Neural cell (in vitro differentiated cells): ENCODE measurements around the gene HEPHL1. TPM values are rescaled to one million over a fixed set of nuclear protein-coding genes. Genes with fewer than 3 reads are reported as not detected.

Source experiments
- H2AFZ ChIP-seq: fragments of 200-600, 300-800 bp; sonication (generic), shearing (Covaris generic); 2 replicates; pipeline ENCODE4 v1.6.0; 2014; ENCODE audit warnings: low read depth, mild to moderate bottlenecking, antibody characterized with exemption, low read length, moderate library complexity
- H3F3A ChIP-seq: fragments of 200-600 bp; shearing (Covaris generic); 2 replicates; pipeline ENCODE4 v1.6.1; 2016; ENCODE audit warnings: mild to moderate bottlenecking, moderate library complexity, mixed read lengths, antibody characterized with exemption, low read length; ENCODE audit not compliant: insufficient read depth, poor library complexity, severe bottlenecking
- H3K27ac ChIP-seq: fragments of 200-600, 300-800 bp; sonication (generic), shearing (Covaris generic); 2 replicates; pipeline ENCODE4 v1.5.1; 2014; ENCODE audit warnings: mild to moderate bottlenecking, low read length, moderate library complexity
- H3K27me3 ChIP-seq: fragments of 300-800, 200-600 bp; sonication (generic), shearing (Covaris generic); 2 replicates; pipeline ENCODE4 v1.6.0; 2014; ENCODE audit warnings: mild to moderate bottlenecking, low read depth, low read length, moderate library complexity; ENCODE audit not compliant: insufficient read depth
- H3K36me3 ChIP-seq: fragments of 300-800, 200-600 bp; sonication (generic), shearing (Covaris generic); 2 replicates; pipeline ENCODE4 v1.5.1; 2014; ENCODE audit warnings: mild to moderate bottlenecking, antibody characterized with exemption, low read length, moderate library complexity; ENCODE audit not compliant: insufficient read depth
- H3K4me2 ChIP-seq: fragments of 300-800, 200-600 bp; sonication (generic), shearing (Covaris generic); 2 replicates; pipeline ENCODE4 v1.6.0; 2014; ENCODE audit warnings: mild to moderate bottlenecking, low read length
- H3K4me3 ChIP-seq: fragments of 300-800, 200-600 bp; sonication (generic), shearing (Covaris generic); 2 replicates; pipeline ENCODE4 v1.5.1; 2014; ENCODE audit warnings: mild to moderate bottlenecking, low read length, moderate library complexity
- H3K79me2 ChIP-seq: fragments of 200-600 bp; shearing (Covaris generic); replicated peaks from 2 replicates; pipeline ENCODE4 v1.6.0; 2014; ENCODE audit warnings: mild to moderate bottlenecking, low read length, moderate library complexity; ENCODE audit not compliant: insufficient read depth
- H3K9ac ChIP-seq: fragments of 300-800, 200-600 bp; sonication (generic), shearing (Covaris generic); 2 replicates; pipeline ENCODE4 v1.6.1; 2016; ENCODE audit warnings: mild to moderate bottlenecking, low read length, mixed read lengths
- H3K9me2 ChIP-seq: fragments of 200-600 bp; shearing (Covaris generic); 2 replicates; pipeline ENCODE4 v1.6.1; 2016; ENCODE audit warnings: mild to moderate bottlenecking, low read length, mixed read lengths; ENCODE audit not compliant: insufficient read depth
- H3K9me3 ChIP-seq: fragments of 200-600, 300-800 bp; sonication (generic), shearing (Covaris generic); 2 replicates; pipeline ENCODE4 v1.6.1; 2016; ENCODE audit warnings: mild to moderate bottlenecking, mixed run types, low read length, moderate library complexity, mixed read lengths
- H4K20me1 ChIP-seq: fragments of 200-600 bp; shearing (Covaris generic); 2 replicates; pipeline ENCODE4 v1.6.1; 2016; ENCODE audit warnings: mild to moderate bottlenecking, mixed run types; ENCODE audit not compliant: insufficient read depth
- EP300 ChIP-seq: fragments of 450-650 bp; conservative IDR thresholded peaks from 2 replicates; pipeline ENCODE4 v1.6.1; 2014; ENCODE audit warnings: antibody characterized with exemption, mild to moderate bottlenecking, moderate library complexity; ENCODE audit not compliant: poor library complexity, severe bottlenecking
- EZH2 ChIP-seq: fragments of 200-600, 300-800 bp; shearing (Covaris generic), sonication (generic); IDR thresholded peaks from 2 replicates; pipeline ENCODE4 v1.6.1; 2014; ENCODE audit warnings: antibody characterized with exemption, low read length, borderline replicate concordance, mild to moderate bottlenecking; ENCODE audit not compliant: insufficient read depth, poor library complexity, severe bottlenecking
- MXI1 ChIP-seq: fragments of 450-650 bp; conservative IDR thresholded peaks from 2 replicates; pipeline ENCODE4 v1.6.1; 2014; ENCODE audit warnings: antibody characterized with exemption, mild to moderate bottlenecking; ENCODE audit not compliant: poor library complexity, severe bottlenecking
- POLR2AphosphoS5 ChIP-seq: IDR thresholded peaks from 2 replicates; pipeline ENCODE4 v1.6.1; 2012
- RAD21 ChIP-seq: fragments of 450-650 bp; conservative IDR thresholded peaks from 2 replicates; pipeline ENCODE4 v1.6.1; 2014; ENCODE audit warnings: antibody characterized with exemption, mild to moderate bottlenecking, moderate library complexity
- SMC3 ChIP-seq: fragments of 450-650 bp; conservative IDR thresholded peaks from 2 replicates; pipeline ENCODE4 v1.6.1; 2014; ENCODE audit warnings: antibody characterized with exemption, mild to moderate bottlenecking, moderate library complexity; ENCODE audit not compliant: poor library complexity
- TAF1 ChIP-seq: IDR thresholded peaks from 2 replicates; pipeline ENCODE4 v1.6.1; 2012; ENCODE audit warnings: low read depth
- polyA plus RNA-seq: library from polyadenylated mRNA; depleted of rRNA; stranded (reverse); fragments of >200 nt; gene quantifications from 2 replicates; pipeline ENCODE4 v1.2.3, GENCODE V29; 2014
- TF ChIP-seq, protein P1 (sequence below): IDR thresholded peaks from 2 replicates; pipeline ENCODE4 v1.6.1; 2012; ENCODE audit warnings: borderline replicate concordance
- TF ChIP-seq, protein P2 (sequence below): fragments of 450-650 bp; IDR thresholded peaks from 2 replicates; pipeline ENCODE4 v1.5.1; 2014; ENCODE audit warnings: antibody characterized with exemption, mild to moderate bottlenecking, moderate library complexity; ENCODE audit not compliant: poor library complexity, severe bottlenecking

HEPHL1 gene
- polyA plus RNA-seq, 1 donor from 2014 or later, result not detected

DNA sequence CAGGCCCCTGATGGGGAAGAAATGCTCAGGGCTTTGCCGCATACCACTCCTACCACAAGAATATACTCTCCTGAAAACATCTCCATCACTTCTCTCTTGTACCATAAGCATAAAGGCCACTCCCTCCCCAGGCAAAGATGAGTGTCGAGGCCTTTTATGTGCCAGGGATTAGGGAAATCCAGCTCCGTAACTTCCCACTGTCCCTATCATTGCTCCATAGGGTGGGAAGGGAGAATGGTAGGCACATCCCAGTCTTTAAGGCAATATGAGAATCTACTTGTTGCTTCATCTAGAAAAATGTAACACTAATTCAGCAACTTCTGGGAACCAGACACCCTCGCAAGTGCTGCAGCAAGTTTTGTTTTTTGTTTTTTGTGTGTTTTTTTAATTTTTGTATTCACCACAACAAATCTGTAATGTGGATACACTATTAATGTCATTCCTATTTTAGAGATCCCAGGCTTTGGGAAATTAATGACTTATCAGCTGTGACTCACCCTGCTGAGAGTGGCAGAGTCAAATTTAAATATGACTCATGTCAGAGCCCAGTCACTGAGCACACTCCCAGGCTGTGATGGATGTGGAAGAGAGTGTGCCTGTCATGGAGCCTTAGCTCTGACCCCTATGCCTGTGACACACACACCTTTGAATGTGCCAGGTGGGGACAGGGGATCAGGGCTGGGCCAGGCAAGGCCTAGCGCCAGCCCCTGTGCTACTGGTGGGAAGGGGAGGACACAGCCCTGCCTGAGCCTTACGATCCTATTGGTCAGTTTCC, 130.9 kb downstream of the HEPHL1 start:
- no peaks in the 10 kb centered on the region for H3K9me3 ChIP-seq
- H3K79me2 ChIP-seq, result peaks cover 55% of the 10 kb centered on the region
- no peaks in the 10 kb centered on the region for H3K36me3 ChIP-seq
- H3K27me3 ChIP-seq, result no peaks in the 10 kb centered on the region
- H3K4me2 ChIP-seq, result no peak overlapping the region
- H3K9me2 ChIP-seq, result no peaks in the 10 kb centered on the region
- H3K4me3 ChIP-seq, result no peak overlapping the region
- TF ChIP-seq EP300 (no peak), MXI1 (no peak), RAD21 (no peak), EZH2 (no peak)
- TF ChIP-seq, protein P1, sequence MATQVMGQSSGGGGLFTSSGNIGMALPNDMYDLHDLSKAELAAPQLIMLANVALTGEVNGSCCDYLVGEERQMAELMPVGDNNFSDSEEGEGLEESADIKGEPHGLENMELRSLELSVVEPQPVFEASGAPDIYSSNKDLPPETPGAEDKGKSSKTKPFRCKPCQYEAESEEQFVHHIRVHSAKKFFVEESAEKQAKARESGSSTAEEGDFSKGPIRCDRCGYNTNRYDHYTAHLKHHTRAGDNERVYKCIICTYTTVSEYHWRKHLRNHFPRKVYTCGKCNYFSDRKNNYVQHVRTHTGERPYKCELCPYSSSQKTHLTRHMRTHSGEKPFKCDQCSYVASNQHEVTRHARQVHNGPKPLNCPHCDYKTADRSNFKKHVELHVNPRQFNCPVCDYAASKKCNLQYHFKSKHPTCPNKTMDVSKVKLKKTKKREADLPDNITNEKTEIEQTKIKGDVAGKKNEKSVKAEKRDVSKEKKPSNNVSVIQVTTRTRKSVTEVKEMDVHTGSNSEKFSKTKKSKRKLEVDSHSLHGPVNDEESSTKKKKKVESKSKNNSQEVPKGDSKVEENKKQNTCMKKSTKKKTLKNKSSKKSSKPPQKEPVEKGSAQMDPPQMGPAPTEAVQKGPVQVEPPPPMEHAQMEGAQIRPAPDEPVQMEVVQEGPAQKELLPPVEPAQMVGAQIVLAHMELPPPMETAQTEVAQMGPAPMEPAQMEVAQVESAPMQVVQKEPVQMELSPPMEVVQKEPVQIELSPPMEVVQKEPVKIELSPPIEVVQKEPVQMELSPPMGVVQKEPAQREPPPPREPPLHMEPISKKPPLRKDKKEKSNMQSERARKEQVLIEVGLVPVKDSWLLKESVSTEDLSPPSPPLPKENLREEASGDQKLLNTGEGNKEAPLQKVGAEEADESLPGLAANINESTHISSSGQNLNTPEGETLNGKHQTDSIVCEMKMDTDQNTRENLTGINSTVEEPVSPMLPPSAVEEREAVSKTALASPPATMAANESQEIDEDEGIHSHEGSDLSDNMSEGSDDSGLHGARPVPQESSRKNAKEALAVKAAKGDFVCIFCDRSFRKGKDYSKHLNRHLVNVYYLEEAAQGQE, result no peak
- no peak overlapping the region for H2AFZ ChIP-seq
- H3K27ac ChIP-seq, result no peak overlapping the region
- no peaks in the 10 kb centered on the region for H3F3A ChIP-seq
- H3K9ac ChIP-seq, result no peak overlapping the region
- no peaks in the 10 kb centered on the region for H4K20me1 ChIP-seq

DNA sequence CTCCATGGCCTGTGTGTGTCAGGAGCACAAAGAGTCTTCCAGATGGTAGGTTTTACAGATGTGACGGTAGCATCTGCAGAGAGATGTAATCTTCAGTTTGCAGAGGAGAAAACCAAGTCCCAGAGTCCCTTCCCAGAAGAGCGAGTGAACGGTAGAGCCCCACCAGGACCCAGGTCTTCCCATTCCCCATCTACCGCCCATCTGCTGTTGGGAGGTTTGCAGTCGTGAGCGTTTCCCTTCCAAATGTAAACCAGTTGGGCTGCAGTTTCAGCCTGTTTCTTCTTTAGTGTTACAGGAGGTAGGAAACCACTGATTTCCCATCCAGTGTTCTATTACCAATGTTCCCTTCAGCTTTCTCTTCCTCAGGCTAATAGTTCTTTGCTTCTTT, 131.5 kb downstream of the HEPHL1 start:
- no peaks in the 10 kb centered on the region for H4K20me1 ChIP-seq
- peaks cover 49% of the 10 kb centered on the region for H3K79me2 ChIP-seq
- H3K9me3 ChIP-seq, result no peaks in the 10 kb centered on the region
- no peak overlapping the region for H2AFZ ChIP-seq
- H3K27ac ChIP-seq, result no peak overlapping the region
- no peaks in the 10 kb centered on the region for H3K9me2 ChIP-seq
- no peak overlapping the region for H3K9ac ChIP-seq
- no peaks in the 10 kb centered on the region for H3F3A ChIP-seq
- no peaks in the 10 kb centered on the region for H3K36me3 ChIP-seq
- no peak overlapping the region for H3K4me2 ChIP-seq
- H3K27me3 ChIP-seq, result no peaks in the 10 kb centered on the region
- TF ChIP-seq EP300, result no peak
- TF ChIP-seq, protein P1, result no peak
- TF ChIP-seq POLR2AphosphoS5, result no peak
- TF ChIP-seq, protein P2, sequence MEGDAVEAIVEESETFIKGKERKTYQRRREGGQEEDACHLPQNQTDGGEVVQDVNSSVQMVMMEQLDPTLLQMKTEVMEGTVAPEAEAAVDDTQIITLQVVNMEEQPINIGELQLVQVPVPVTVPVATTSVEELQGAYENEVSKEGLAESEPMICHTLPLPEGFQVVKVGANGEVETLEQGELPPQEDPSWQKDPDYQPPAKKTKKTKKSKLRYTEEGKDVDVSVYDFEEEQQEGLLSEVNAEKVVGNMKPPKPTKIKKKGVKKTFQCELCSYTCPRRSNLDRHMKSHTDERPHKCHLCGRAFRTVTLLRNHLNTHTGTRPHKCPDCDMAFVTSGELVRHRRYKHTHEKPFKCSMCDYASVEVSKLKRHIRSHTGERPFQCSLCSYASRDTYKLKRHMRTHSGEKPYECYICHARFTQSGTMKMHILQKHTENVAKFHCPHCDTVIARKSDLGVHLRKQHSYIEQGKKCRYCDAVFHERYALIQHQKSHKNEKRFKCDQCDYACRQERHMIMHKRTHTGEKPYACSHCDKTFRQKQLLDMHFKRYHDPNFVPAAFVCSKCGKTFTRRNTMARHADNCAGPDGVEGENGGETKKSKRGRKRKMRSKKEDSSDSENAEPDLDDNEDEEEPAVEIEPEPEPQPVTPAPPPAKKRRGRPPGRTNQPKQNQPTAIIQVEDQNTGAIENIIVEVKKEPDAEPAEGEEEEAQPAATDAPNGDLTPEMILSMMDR, result no peak
- TF ChIP-seq RAD21, result no peak
- no peak for TF ChIP-seq EZH2
- no peak for TF ChIP-seq MXI1
- TF ChIP-seq TAF1, result no peak
- TF ChIP-seq SMC3, result no peak
- no peak overlapping the region for H3K4me3 ChIP-seq
